BJ (cell line): ENCODE measurements around the gene JMJD1C. TPM values are rescaled to one million over a fixed set of nuclear protein-coding genes. Genes with fewer than 3 reads are reported as not detected.

ENCODE experiments used
- CTCF ChIA-PET: fragments of 350-600 bp; formaldehyde crosslinking; extraction: SDS; loops from one replicate; lab custom pipeline; 2021; ENCODE audit warnings: antibody characterized with exemption, inconsistent platforms; lab: Yijun Ruan, JAX
- POLR2A ChIA-PET: fragments of 300-600 bp; sonication (Branson Sonifier 250); formaldehyde crosslinking; extraction: SDS; loops from one replicate; lab custom pipeline; 2021; ENCODE audit warnings: antibody characterized with exemption; lab: Charles Lee
- DNase-seq: peaks from one replicate; pipeline ENCODE4 v3.0.0-alpha.2; 2011; ENCODE audit warnings: low read depth
- H3K27me3 ChIP-seq: 2 replicates; pipeline ENCODE4 v1.6.0; 2011; ENCODE audit warnings: low read length; ENCODE audit not compliant: control insufficient read depth, insufficient read depth
- H3K36me3 ChIP-seq: 2 replicates; pipeline ENCODE4 v1.5.1; 2011; ENCODE audit warnings: low read length; ENCODE audit not compliant: control insufficient read depth, insufficient read depth
- H3K4me3 ChIP-seq: 2 replicates; pipeline ENCODE4 v1.5.1; 2011; ENCODE audit warnings: low read depth, mild to moderate bottlenecking, control low read depth, low read length
- polyA plus RNA-seq: library from polyadenylated mRNA; depleted of rRNA; stranded (reverse); fragments of >200 nt; gene quantifications from 2 replicates; pipeline ENCODE4 v1.2.3, GENCODE V29; 2011
- TF ChIP-seq, protein P1 (sequence below): IDR thresholded peaks from 2 replicates; pipeline ENCODE4 v1.5.1; 2011; ENCODE audit warnings: low read depth, mild to moderate bottlenecking, control low read depth, inconsistent platforms, low read length, moderate library complexity; ENCODE audit not compliant: insufficient read depth

JMJD1C gene
- polyA plus RNA-seq, 1 experiment: 14.2 TPM

DNA sequence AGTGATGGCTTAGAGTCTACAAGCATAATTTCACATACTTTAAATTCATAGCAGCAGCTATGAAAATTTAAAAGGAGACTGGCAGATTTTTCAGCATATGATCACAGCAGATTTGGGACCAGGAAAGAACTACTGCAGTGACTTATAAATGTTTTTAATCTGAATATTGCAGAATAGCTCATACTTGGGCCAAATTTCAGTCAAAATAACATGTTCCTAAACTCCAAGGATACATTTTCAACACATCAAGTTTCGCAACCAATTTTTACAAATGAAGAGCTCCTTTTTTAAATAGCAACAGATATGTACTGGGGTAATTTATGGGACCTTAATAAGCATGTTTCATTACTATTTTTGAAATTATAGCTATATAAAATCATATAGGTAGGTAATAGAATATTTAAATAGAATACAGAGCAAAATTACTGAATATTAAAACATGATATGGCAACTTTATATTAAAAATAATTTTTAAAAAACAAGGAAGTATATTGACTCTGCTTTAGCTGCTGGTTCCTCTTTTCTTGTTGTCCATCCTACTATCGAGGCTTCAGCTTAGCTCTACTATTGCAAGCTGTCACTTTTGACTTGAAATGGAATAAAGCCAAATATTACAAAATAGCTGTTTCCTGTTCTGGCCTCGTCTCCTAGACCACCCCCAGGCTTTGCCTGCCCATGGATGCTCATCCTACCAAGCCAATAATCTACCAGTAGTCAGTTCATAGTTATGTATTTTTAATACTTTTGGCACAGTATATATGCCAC, 209.6 kb downstream of the JMJD1C start:
- ChIA-PET CTCF (interaction anchor here (1.3 kb wide), 1 partner anchor 40 kb away, joined by 5 read pairs; no protein-coding TSS in a partner anchor), POLR2A (interaction anchor here (0.6 kb wide), 1 partner anchor 235 kb away, joined by 3 read pairs; no protein-coding TSS in a partner anchor)
- DNase-seq: no peak
- Histone ChIP-seq H3K4me3 (no peak overlapping the region), H3K27me3 (no peaks in the 10 kb centered on the region), H3K36me3 (no peaks in the 10 kb centered on the region)
- TF ChIP-seq, protein P1, sequence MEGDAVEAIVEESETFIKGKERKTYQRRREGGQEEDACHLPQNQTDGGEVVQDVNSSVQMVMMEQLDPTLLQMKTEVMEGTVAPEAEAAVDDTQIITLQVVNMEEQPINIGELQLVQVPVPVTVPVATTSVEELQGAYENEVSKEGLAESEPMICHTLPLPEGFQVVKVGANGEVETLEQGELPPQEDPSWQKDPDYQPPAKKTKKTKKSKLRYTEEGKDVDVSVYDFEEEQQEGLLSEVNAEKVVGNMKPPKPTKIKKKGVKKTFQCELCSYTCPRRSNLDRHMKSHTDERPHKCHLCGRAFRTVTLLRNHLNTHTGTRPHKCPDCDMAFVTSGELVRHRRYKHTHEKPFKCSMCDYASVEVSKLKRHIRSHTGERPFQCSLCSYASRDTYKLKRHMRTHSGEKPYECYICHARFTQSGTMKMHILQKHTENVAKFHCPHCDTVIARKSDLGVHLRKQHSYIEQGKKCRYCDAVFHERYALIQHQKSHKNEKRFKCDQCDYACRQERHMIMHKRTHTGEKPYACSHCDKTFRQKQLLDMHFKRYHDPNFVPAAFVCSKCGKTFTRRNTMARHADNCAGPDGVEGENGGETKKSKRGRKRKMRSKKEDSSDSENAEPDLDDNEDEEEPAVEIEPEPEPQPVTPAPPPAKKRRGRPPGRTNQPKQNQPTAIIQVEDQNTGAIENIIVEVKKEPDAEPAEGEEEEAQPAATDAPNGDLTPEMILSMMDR: no peak

DNA sequence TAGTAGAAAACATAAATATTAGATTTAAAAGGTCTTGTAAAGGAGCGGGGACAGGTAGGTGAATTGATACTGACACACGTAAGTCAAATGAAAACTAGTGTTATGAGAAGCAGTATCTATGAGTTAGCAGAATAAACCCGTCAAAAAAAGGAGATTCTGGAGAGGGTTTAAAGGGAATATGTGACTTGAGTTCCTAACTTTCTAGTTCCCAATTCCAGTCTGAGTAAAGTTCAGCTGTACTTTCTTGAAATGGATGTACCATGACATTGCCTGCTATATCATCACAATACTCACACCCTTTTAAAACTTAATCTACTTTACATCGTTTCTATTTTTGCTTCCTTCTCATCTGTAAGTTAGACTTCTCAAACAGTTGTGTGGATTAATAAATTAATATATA, 210.5 kb downstream of the JMJD1C start:
- POLR2A ChIA-PET: no interaction called here
- Histone ChIP-seq H3K4me3 (no peak overlapping the region), H3K36me3 (no peaks in the 10 kb centered on the region), H3K27me3 (no peaks in the 10 kb centered on the region)
- no peak for DNase-seq
- TF ChIP-seq, protein P1: no peak
- CTCF ChIA-PET: interaction anchor here (0.6 to 1.3 kb wide), 2 partner anchors 39 to 46 kb away, joined by 3 to 5 read pairs; no protein-coding TSS in a partner anchor

DNA sequence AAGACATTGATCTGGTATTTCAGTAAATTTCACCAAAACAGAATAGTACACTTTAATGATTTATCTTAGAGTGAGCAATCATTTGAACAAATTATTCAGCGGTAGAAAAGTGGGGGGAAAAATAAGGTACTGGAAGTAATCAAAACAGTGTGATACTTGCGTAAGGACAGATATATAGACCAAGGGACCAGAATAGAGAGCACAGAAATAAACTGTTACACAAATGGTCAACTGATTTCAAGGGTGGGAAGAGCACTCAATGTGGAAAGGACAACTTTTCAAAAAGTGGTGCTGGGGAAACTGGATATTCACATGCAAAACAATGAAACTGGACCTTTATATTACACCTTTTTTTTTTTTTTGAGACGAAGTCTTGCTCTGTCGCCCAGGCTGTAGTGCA, 212.7 kb downstream of the JMJD1C start:
- no peaks in the 10 kb centered on the region for H3K27me3 ChIP-seq
- H3K36me3 ChIP-seq: no peaks in the 10 kb centered on the region
- H3K4me3 ChIP-seq: no peak overlapping the region
- POLR2A ChIA-PET: no interaction called here
- TF ChIP-seq, protein P1: no peak
- CTCF ChIA-PET: interaction anchor here (1.2 kb wide), 1 partner anchor 16 kb away, joined by 3 read pairs; no protein-coding TSS in a partner anchor
- no peak for DNase-seq

DNA sequence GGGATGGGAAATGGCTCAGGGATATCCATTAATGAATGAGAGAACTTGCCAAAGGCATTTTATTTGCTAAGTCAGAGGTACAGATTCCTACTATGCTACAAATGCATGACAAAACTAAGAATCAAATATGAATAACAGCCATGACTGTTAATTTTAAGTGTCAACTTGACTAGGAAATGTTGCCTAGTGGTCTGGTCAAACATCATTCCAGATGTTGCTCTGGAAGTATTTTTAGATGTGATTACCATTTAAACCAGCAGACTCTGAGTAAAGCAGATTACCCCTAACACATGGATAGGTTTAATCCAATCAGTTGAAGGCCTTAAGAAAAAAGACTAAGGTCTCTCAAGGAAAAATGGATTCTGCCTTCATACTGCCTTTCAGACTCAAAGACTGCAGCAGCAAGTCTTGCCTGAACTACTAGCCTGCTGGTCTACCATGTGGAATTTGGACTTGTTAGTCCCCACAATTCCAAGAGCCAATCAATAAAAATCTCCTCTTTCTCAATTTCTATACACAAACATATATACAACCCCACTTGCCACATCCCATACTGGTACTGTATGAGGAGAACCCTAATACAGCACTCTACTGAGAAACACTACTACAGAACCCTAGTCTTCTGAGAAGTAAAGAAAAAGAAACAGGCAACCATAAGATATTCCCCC, 213.5 kb downstream of the JMJD1C start:
- no peaks in the 10 kb centered on the region for H3K36me3 ChIP-seq
- ChIA-PET CTCF (interaction anchor here (0.6 to 1.2 kb wide), 2 partner anchors 17 to 515 kb away, joined by 3 read pairs; no protein-coding TSS in a partner anchor), POLR2A (no interaction called here)
- H3K27me3 ChIP-seq: no peaks in the 10 kb centered on the region
- TF ChIP-seq, protein P1: no peak
- H3K4me3 ChIP-seq: no peak overlapping the region
- no peak for DNase-seq

DNA sequence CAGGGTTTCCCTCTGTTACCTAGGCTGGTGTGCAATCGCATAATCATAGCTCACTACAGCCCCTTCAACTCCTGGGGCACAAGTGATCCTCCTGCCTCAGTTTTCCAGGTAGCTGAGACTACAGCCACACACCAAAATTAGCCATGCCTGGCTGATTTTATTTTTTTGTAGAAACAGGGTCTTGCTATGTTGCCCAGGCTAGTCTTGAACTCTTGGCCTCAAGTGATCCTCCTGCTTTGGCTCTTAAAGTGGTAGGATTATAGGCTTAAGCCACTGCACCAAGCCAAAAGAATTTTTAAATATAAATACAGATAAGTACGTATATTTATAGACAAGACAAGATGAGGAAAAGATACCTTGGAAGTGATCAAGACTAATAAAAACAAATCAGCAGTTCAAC, 215.7 kb downstream of the JMJD1C start:
- no peaks in the 10 kb centered on the region for H3K36me3 ChIP-seq
- DNase-seq: no peak
- CTCF ChIA-PET: no interaction called here
- TF ChIP-seq, protein P1: no peak
- POLR2A ChIA-PET: no interaction called here
- no peaks in the 10 kb centered on the region for H3K27me3 ChIP-seq
- no peak overlapping the region for H3K4me3 ChIP-seq
